ENCODE data around the gene GLIS2.

The GLIS2 gene

GRCh38 chr16:4351880-4352279 lies 36.0 kb downstream of the GLIS2 start:
- peak in 1 of 2 donors; percentile 69 for DNase-seq (ENCODE audit: low read depth in 2 of 2)
- no peak for TF ChIP-seq CTCF (IDR thresholded peaks at IDR 0.05; ENCODE audit: low read depth, low read length)
- no peak overlapping the region for H3K4me3 ChIP-seq (replicated peaks in 1 of 2; ENCODE audit: low read depth in 2 of 2, low read length in 2 of 2)

GRCh38 chr16:4352843-4353242 lies 37.0 kb downstream of the GLIS2 start:
- H3K4me3 ChIP-seq (replicated peaks in 1 of 2; ENCODE audit: low read depth in 2 of 2, low read length in 2 of 2) = no peak overlapping the region
- no peak for TF ChIP-seq CTCF (IDR thresholded peaks at IDR 0.05; ENCODE audit: low read depth, low read length)
- DNase-seq (ENCODE audit: low read depth in 2 of 2) = no peak

GRCh38 chr16:4353675-4354074 lies 37.8 kb downstream of the GLIS2 start:
- H3K4me3 ChIP-seq (replicated peaks in 1 of 2; ENCODE audit: low read depth in 2 of 2, low read length in 2 of 2) = no peak overlapping the region
- TF ChIP-seq CTCF (IDR thresholded peaks at IDR 0.05; ENCODE audit: low read depth, low read length) = no peak
- no peak for DNase-seq (ENCODE audit: low read depth in 2 of 2)

- no peak for TF ChIP-seq CTCF (IDR thresholded peaks at IDR 0.05; ENCODE audit: low read depth, low read length)
- no peak overlapping the region for H3K4me3 ChIP-seq (replicated peaks in 1 of 2; ENCODE audit: low read depth in 2 of 2, low read length in 2 of 2)
These were observed 38.9 kb downstream of the GLIS2 start for GRCh38 chr16:4354512-4355409.

GRCh38 chr16:4356820-4357219 lies 41.0 kb downstream of the GLIS2 start:
- no peak for DNase-seq (ENCODE audit: low read depth in 2 of 2)
- H3K4me3 ChIP-seq (replicated peaks in 1 of 2; ENCODE audit: low read depth in 2 of 2, low read length in 2 of 2) = no peak overlapping the region
- TF ChIP-seq CTCF (IDR thresholded peaks at IDR 0.05; ENCODE audit: low read depth, low read length) = no peak

More at GRCh38 chr16:4354512-4355409, 38.9 kb downstream of the GLIS2 start:
- DNase-seq (ENCODE audit: low read depth in 2 of 2) = no peak

- H3K4me3 ChIP-seq (replicated peaks in 1 of 2; ENCODE audit: low read depth in 2 of 2, low read length in 2 of 2) = no peak overlapping the region
- TF ChIP-seq CTCF (IDR thresholded peaks at IDR 0.05; ENCODE audit: low read depth, low read length) = no peak
- no peak for DNase-seq (ENCODE audit: low read depth in 2 of 2)
These were observed 42.4 kb downstream of the GLIS2 start for GRCh38 chr16:4358236-4358635.

Measured in cardiac fibroblast (primary cell).